Upper lobe of left lung (tissue), 6 donors: ENCODE measurements around the gene LRP8. TPM values are rescaled to one million over a fixed set of nuclear protein-coding genes. Genes with fewer than 3 reads are reported as not detected.

ENCODE experiments used
- ATAC-seq, 2 donors: fragments of 200-7000 bp; cut with Tn5 transposase; one replicate each; pipeline ENCODE4 v1.9.1; 2022; ENCODE audit warnings: mild to moderate bottlenecking in 2 of 2, moderate library complexity in 2 of 2; ENCODE audit not compliant: low FRiP score in 2 of 2
- DNase-seq, 2 donors: peaks; one replicate each; pipeline ENCODE4 v3.0.0-alpha.2; 2019 to 2020
- H3K27ac ChIP-seq, 4 donors: fragments of 200-600 bp; sonication (generic); one replicate each; pipeline ENCODE4 v1.5.1; 2016 to 2019
- H3K27me3 ChIP-seq, 4 donors: fragments of 200-600 bp; sonication (generic); one replicate each; pipeline ENCODE4 v1.5.1; 2017 to 2019
- H3K36me3 ChIP-seq, 4 donors: fragments of 200-600 bp; sonication (generic); one replicate each; pipeline ENCODE4 v1.5.1; 2016 to 2019
- H3K4me1 ChIP-seq, 4 donors: fragments of 200-600 bp; sonication (generic); one replicate each; pipeline ENCODE4 v1.5.1; 2018 to 2019
- H3K4me3 ChIP-seq, 4 donors: fragments of 200-600 bp; sonication (generic); one replicate each; pipeline ENCODE4 v1.5.1; 2017 to 2019; ENCODE audit warnings: mild to moderate bottlenecking in 2 of 4, moderate library complexity in 1 of 4
- H3K9me3 ChIP-seq, 4 donors: fragments of 200-600 bp; sonication (generic); one replicate each; pipeline ENCODE4 v1.5.1; 2018 to 2019
- EP300 ChIP-seq, 4 donors: sonication (generic); formaldehyde crosslinking; IDR thresholded peaks; one replicate each; pipeline ENCODE4 v1.5.1; 2017; ENCODE audit warnings: antibody characterized with exemption in 4 of 4, control low read depth in 2 of 4
- POLR2A ChIP-seq, 4 donors: fragments of 450-650 bp; IDR thresholded peaks; one replicate each; pipeline ENCODE4 v1.5.1; 2016 to 2017; ENCODE audit warnings: antibody characterized with exemption in 4 of 4, mild to moderate bottlenecking in 2 of 4
- POLR2AphosphoS5 ChIP-seq, 2 donors: sonication (generic); formaldehyde crosslinking; IDR thresholded peaks; one replicate each; pipeline ENCODE4 v1.5.1; 2017; ENCODE audit warnings: antibody characterized with exemption in 2 of 2
- WGBS, 2 donors: methylation state at CpG; one replicate each; pipeline ENCODE4 v1.1.5; 2017 to 2018; 5-methylcytosine and 5-hydroxymethylcytosine counted together
- total RNA-seq, 6 donors: library from RNA; depleted of rRNA in 4 of 6; stranded (reverse); fragments of >200 nt in 4 of 6; gene quantifications; one replicate each; pipeline versions ENCODE4 v1.1.0 to v1.2.1, GENCODE V29; 2016 to 2021
- TF ChIP-seq, protein P1 (sequence below), 6 experiments: fragments of 450-650 bp in 4 of 6; fragments of 200-600 bp in 2 of 6; sonication (generic) in 2 of 6; IDR thresholded peaks; one replicate each; pipeline ENCODE4 v1.5.1; 2016 to 2019; ENCODE audit warnings: antibody characterized with exemption in 6 of 6
- donor health status: DM: no; HTN: no; CAD: no; lungs with moderate emphysema.
- donor health status: DM: no; HTN: yes; CAD: no; lungs with severe emphysema.

The LRP8 gene
- total RNA-seq, 6 donors from 2014 or later: 4.6 to 23.0 (median 11.1) TPM

DNA sequence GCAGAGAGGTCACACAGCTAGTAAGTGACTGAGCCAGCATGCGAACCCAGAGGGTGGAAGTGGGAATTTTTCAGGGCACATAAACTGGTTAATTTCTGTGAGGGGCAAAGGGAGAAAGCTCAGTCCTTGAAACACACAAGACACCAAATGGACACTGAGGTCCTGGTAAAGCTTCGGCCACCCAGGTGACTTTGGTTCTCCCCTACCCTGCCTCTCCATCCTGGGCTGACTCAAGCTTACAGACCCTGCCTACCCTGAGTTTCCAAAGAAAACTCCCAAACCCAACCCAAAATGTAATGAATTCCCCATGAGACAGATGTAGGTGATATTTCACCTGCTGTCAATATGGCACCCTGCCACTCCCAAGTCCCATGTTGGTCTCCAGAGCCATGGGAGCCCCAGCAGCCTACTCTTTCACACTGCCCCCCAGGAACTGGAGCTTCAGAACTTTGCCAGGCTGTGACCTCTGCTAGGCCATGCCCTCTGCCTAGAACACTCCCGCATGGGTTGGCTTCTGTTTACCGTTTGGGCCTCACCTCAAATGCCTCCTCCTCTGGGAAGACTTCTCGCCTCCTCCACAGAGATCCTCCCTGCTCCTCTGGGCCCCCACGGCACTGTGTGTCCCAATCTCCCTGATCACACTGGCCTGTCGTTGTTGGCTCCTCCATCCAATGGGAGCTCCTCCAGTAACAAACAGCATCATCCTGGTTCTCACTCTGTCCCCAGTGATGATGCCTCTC, 3.7 kb upstream of the LRP8 start:
- peak in 1 of 2 donors; percentile 20 for ATAC-seq
- H3K27ac ChIP-seq: no peak overlapping the region
- WGBS, 2 donors: 89 to 91% methylated on average over 7 of the region's 7 CpGs
- no peaks in the 10 kb centered on the region for H3K9me3 ChIP-seq
- H3K27me3 ChIP-seq: no peaks in the 10 kb centered on the region
- DNase-seq: peak in 1 of 2 donors; percentile 8
- H3K36me3 ChIP-seq: no peaks in the 10 kb centered on the region
- H3K4me3 ChIP-seq: no peak overlapping the region
- no peak for TF ChIP-seq POLR2AphosphoS5 (IDR thresholded peaks at IDR 0.05)
- no peak for TF ChIP-seq EP300 (IDR thresholded peaks at IDR 0.05)
- TF ChIP-seq, protein P1, sequence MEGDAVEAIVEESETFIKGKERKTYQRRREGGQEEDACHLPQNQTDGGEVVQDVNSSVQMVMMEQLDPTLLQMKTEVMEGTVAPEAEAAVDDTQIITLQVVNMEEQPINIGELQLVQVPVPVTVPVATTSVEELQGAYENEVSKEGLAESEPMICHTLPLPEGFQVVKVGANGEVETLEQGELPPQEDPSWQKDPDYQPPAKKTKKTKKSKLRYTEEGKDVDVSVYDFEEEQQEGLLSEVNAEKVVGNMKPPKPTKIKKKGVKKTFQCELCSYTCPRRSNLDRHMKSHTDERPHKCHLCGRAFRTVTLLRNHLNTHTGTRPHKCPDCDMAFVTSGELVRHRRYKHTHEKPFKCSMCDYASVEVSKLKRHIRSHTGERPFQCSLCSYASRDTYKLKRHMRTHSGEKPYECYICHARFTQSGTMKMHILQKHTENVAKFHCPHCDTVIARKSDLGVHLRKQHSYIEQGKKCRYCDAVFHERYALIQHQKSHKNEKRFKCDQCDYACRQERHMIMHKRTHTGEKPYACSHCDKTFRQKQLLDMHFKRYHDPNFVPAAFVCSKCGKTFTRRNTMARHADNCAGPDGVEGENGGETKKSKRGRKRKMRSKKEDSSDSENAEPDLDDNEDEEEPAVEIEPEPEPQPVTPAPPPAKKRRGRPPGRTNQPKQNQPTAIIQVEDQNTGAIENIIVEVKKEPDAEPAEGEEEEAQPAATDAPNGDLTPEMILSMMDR (IDR thresholded peaks at IDR 0.05): no peak
- no peak for TF ChIP-seq POLR2A (IDR thresholded peaks at IDR 0.05)
- H3K4me1 ChIP-seq: peaks cover 10 to 16% (median 12%) of the 10 kb centered on the region in 4 donors

DNA sequence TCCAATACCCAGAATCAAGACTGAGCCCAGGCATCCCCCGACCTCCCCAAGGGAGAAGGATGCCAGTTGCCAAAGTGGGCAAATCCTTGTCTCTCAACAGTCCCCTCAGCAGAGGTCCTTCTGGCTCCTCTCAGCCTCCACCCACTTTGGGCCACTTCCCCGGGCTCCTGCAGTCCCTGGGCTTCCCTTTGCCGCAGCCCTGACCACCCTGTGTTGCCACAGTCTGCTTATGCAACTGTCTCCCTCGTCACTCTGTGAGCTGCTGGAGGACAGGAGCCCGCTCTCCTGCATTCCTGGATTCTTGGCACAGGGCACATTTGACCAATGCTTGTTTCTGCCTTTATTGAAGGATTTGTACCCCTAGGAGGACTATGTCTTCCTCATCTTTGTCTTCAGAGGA, 2.9 kb upstream of the LRP8 start:
- peak in 1 of 2 donors; percentile 55 for DNase-seq
- ATAC-seq: no peak
- peaks cover 17 to 24% (median 19%) of the 10 kb centered on the region in 4 donors for H3K4me1 ChIP-seq

GRCh38 chr1:53328541-53329499, 950 bp upstream of the LRP8 start:
- Histone ChIP-seq H3K27me3 (no peaks in the 10 kb centered on the region), H3K9me3 (no peaks in the 10 kb centered on the region), H3K36me3 (no peaks in the 10 kb centered on the region), H3K4me3 (peak overlapping the region; percentile 22 to 76 (median 57)), H3K27ac (no peak overlapping the region), H3K4me1 (peaks cover 24 to 33% (median 25%) of the 10 kb centered on the region in 4 donors)
- 78 to 84% methylated on average over 18 to 34 of the region's 35 CpGs for WGBS, 2 donors
- TF ChIP-seq POLR2A (IDR thresholded peaks at IDR 0.05) (no peak), EP300 (IDR thresholded peaks at IDR 0.05) (no peak), POLR2AphosphoS5 (IDR thresholded peaks at IDR 0.05) (no peak)
- TF ChIP-seq, protein P1 (IDR thresholded peaks at IDR 0.05): no peak
- DNase-seq (peak in 1 of 2 donors; percentile 63), ATAC-seq (no peak)

More for the DNA sequence above, 2.9 kb upstream of the LRP8 start:
- Histone ChIP-seq H3K36me3 (no peaks in the 10 kb centered on the region), H3K27me3 (no peaks in the 10 kb centered on the region), H3K9me3 (no peaks in the 10 kb centered on the region), H3K27ac (no peak overlapping the region), H3K4me3 (no peak overlapping the region)
- TF ChIP-seq POLR2AphosphoS5 (IDR thresholded peaks at IDR 0.05): no peak
- no peak for TF ChIP-seq EP300 (IDR thresholded peaks at IDR 0.05)
- TF ChIP-seq, protein P1 (IDR thresholded peaks at IDR 0.05): no peak
- no peak for TF ChIP-seq POLR2A (IDR thresholded peaks at IDR 0.05)
- WGBS, 2 donors: 44 to 62% methylated on average over 5 of the region's 5 CpGs

GRCh38 chr1:53327182-53327913, 522 bp downstream of the LRP8 start:
- ATAC-seq (peak in 1 of 2 donors; percentile 18), DNase-seq (peak; percentile 28 to 91)
- TF ChIP-seq POLR2A (IDR thresholded peaks at IDR 0.05) (no peak), EP300 (IDR thresholded peaks at IDR 0.05) (no peak), POLR2AphosphoS5 (IDR thresholded peaks at IDR 0.05) (no peak)
- TF ChIP-seq, protein P1 (IDR thresholded peaks at IDR 0.05): no peak
- H3K4me3 ChIP-seq: peak overlapping the region; percentile 67 to 78 (median 76)
- peaks cover 24 to 33% (median 25%) of the 10 kb centered on the region in 4 donors for H3K4me1 ChIP-seq
- peak overlapping the region in 3 of 4 donors; percentile 23 to 81 (median 74) for H3K27ac ChIP-seq
- no peaks in the 10 kb centered on the region for H3K9me3 ChIP-seq
- H3K36me3 ChIP-seq: no peaks in the 10 kb centered on the region
- no peaks in the 10 kb centered on the region for H3K27me3 ChIP-seq
- 1% methylated on average over 22 of the region's 68 CpGs; no CpG with 5 or more reads in 1 of the 2 donors for WGBS, 2 donors
